Ishikawa (cell line): Measurements from ENCODE around the gene COA7.

Experiments
- CEBPB ChIP-seq: IDR thresholded peaks from 2 replicates; pipeline ENCODE4 v1.6.1; 2012
- CREB1 ChIP-seq: IDR thresholded peaks from 2 replicates; pipeline ENCODE4 v1.6.1; 2012; ENCODE audit warnings: low read depth
- EGR1 ChIP-seq: IDR thresholded peaks from 2 replicates; pipeline ENCODE4 v1.6.1; 2012
- FOXM1 ChIP-seq: IDR thresholded peaks from 2 replicates; pipeline ENCODE4 v1.6.1; 2012; ENCODE audit warnings: low read depth, borderline replicate concordance
- RAD21 ChIP-seq: IDR thresholded peaks from 2 replicates; pipeline ENCODE4 v1.6.1; 2012; ENCODE audit warnings: low read depth
- TAF1 ChIP-seq: IDR thresholded peaks from 2 replicates; pipeline ENCODE4 v1.6.1; 2012; ENCODE audit warnings: low read depth, mild to moderate bottlenecking
- TCF12 ChIP-seq: IDR thresholded peaks from 2 replicates; pipeline ENCODE4 v1.6.1; 2012; ENCODE audit warnings: low read depth
- TEAD4 ChIP-seq: IDR thresholded peaks from 2 replicates; pipeline ENCODE4 v1.6.1; 2012
- YY1 ChIP-seq: IDR thresholded peaks from 2 replicates; pipeline ENCODE4 v1.6.1; 2012; ENCODE audit warnings: low read depth
- TF ChIP-seq, protein P1 (sequence below): IDR thresholded peaks from 2 replicates; pipeline ENCODE4 v1.6.1; 2012; ENCODE audit warnings: low read depth, mild to moderate bottlenecking

DNA sequence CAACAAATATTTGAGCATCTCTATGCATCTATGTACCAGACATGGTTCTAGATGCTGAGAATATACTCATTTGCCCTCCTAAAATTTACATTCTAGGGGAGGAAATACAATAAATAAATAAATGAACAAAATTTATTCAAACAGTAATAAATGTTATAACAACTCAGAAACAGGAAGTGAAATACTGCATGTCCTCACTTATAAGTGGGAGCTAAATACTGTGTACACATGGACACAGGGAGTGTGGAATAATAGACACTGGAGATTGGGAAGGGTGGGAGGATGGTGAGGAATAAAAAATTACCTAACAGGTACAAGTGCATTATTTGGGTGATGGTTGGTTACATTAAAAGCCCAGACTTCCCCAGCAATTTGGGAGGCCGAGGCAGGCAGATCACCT lies 4.3 kb downstream of the COA7 start:
- TF ChIP-seq YY1 (no peak), CREB1 (no peak), EGR1 (no peak), TEAD4 (no peak), TCF12 (no peak), RAD21 (no peak), FOXM1 (no peak), CEBPB (no peak), TAF1 (no peak)
- TF ChIP-seq, protein P1, sequence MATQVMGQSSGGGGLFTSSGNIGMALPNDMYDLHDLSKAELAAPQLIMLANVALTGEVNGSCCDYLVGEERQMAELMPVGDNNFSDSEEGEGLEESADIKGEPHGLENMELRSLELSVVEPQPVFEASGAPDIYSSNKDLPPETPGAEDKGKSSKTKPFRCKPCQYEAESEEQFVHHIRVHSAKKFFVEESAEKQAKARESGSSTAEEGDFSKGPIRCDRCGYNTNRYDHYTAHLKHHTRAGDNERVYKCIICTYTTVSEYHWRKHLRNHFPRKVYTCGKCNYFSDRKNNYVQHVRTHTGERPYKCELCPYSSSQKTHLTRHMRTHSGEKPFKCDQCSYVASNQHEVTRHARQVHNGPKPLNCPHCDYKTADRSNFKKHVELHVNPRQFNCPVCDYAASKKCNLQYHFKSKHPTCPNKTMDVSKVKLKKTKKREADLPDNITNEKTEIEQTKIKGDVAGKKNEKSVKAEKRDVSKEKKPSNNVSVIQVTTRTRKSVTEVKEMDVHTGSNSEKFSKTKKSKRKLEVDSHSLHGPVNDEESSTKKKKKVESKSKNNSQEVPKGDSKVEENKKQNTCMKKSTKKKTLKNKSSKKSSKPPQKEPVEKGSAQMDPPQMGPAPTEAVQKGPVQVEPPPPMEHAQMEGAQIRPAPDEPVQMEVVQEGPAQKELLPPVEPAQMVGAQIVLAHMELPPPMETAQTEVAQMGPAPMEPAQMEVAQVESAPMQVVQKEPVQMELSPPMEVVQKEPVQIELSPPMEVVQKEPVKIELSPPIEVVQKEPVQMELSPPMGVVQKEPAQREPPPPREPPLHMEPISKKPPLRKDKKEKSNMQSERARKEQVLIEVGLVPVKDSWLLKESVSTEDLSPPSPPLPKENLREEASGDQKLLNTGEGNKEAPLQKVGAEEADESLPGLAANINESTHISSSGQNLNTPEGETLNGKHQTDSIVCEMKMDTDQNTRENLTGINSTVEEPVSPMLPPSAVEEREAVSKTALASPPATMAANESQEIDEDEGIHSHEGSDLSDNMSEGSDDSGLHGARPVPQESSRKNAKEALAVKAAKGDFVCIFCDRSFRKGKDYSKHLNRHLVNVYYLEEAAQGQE, result no peak
